ENCODE measurements around the gene PPP1R14D. TPM values are rescaled to one million over a fixed set of nuclear protein-coding genes. Genes with fewer than 3 reads are reported as not detected.

Gene PPP1R14D
- total and polyA plus RNA-seq, 2 of the 8 experiments (the other 6 are each of a cell fraction or from before 2014, with no cell fraction given), result not detected

DNA sequence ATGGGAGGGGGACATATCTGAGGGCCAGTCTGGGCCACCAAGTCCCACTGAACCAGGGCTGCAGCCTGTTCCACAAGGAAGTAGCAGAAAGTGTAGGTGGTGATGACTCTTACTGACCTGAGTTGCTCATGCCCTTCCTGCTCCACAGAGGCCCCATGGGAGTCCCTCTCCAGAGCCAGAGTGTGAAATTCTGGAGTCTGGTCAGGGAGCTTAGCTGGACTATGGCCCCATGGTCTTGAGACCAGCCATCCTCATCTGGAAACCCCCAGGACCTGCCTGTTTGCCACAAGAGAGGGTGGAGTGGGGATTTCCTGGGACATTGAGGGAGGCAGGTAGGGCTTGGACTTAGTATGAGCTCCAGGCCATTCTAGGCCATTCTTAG lies 18.3 kb upstream of the PPP1R14D start:
- Histone ChIP-seq H3K9ac (replicated peaks in 1 of 4; ENCODE audit: extremely low read depth in 1 of 4, low read depth in 3 of 4, low read length in 3 of 4) (peak overlapping the region in 1 of 4 experiments; percentile 33; a peak in 1 of 7 replicates), H3K79me2 (ENCODE audit: control insufficient read depth in 1 of 2, insufficient read depth in 2 of 2, low read length in 2 of 2) (peaks cover 0 to 53% of the 10 kb centered on the region in 2 experiments; a peak in 3 of 4 replicates), H3K27me3 (replicated peaks in 1 of 4; ENCODE audit: control insufficient read depth in 3 of 4, extremely low read depth in 1 of 4, insufficient read depth in 3 of 4, low read length in 3 of 4) (peaks cover 0 to 2% (median 0%) of the 10 kb centered on the region in 4 experiments; a peak in 1 of 7 replicates)
- TF ChIP-seq, protein P1, sequence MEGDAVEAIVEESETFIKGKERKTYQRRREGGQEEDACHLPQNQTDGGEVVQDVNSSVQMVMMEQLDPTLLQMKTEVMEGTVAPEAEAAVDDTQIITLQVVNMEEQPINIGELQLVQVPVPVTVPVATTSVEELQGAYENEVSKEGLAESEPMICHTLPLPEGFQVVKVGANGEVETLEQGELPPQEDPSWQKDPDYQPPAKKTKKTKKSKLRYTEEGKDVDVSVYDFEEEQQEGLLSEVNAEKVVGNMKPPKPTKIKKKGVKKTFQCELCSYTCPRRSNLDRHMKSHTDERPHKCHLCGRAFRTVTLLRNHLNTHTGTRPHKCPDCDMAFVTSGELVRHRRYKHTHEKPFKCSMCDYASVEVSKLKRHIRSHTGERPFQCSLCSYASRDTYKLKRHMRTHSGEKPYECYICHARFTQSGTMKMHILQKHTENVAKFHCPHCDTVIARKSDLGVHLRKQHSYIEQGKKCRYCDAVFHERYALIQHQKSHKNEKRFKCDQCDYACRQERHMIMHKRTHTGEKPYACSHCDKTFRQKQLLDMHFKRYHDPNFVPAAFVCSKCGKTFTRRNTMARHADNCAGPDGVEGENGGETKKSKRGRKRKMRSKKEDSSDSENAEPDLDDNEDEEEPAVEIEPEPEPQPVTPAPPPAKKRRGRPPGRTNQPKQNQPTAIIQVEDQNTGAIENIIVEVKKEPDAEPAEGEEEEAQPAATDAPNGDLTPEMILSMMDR (IDR thresholded peaks at IDR 0.05; ENCODE audit: control extremely low read depth in 1 of 3, insufficient read depth in 1 of 3, low read depth in 1 of 3, low read length in 3 of 3), result no peak
- TF ChIP-seq SP4 (IDR thresholded peaks at IDR 0.05; ENCODE audit: low read length), result no peak
- no peak for TF ChIP-seq ATF3 (IDR thresholded peaks at IDR 0.05; ENCODE audit: insufficient read depth, low read depth, low read length)
- TF ChIP-seq ZNF274 (IDR thresholded peaks at IDR 0.05; ENCODE audit: borderline replicate concordance, extremely low read depth, low read length), result no peak
- TF ChIP-seq YY1 (IDR thresholded peaks at IDR 0.05; ENCODE audit: low read depth, low read length), result no peak
- no peak for TF ChIP-seq JUND (IDR thresholded peaks at IDR 0.05; ENCODE audit: low read length)
- TF ChIP-seq MAFK (IDR thresholded peaks at IDR 0.05; ENCODE audit: low read depth, low read length), result no peak
- TF ChIP-seq SP1 (IDR thresholded peaks at IDR 0.05; ENCODE audit: low read depth, low read length), result no peak
- no peak for TF ChIP-seq SRF (IDR thresholded peaks at IDR 0.05; ENCODE audit: low read depth, low read length)
- no peak for TF ChIP-seq RXRA (IDR thresholded peaks at IDR 0.05; ENCODE audit: insufficient read depth, low read depth, low read length)
- TF ChIP-seq SAP30 (IDR thresholded peaks at IDR 0.05; ENCODE audit: insufficient read depth, insufficient replicate concordance, low read length), result no peak

More for the DNA sequence above, 18.3 kb upstream of the PPP1R14D start:
- no peak overlapping the region; the same call in 1 of the 2 replicates for H3K18ac ChIP-seq (ENCODE audit: extremely low read depth, low read length)
- H2BK20ac ChIP-seq (ENCODE audit: low read length), result no peak overlapping the region
- H3K79me1 ChIP-seq (ENCODE audit: low read depth, low read length), result peaks cover 24% of the 10 kb centered on the region
- peaks cover 3 to 25% (median 5%) of the 10 kb centered on the region in 4 experiments; a peak in 6 of 8 replicates for H3K36me3 ChIP-seq (ENCODE audit: control insufficient read depth in 2 of 4, insufficient read depth in 4 of 4, low read length in 3 of 4)
- peak overlapping the region; percentile 93; the same call in 1 of the 2 replicates for H2AK5ac ChIP-seq (ENCODE audit: low read depth, low read length)
- peak overlapping the region; percentile 36 to 85; a peak in 2 of 4 replicates for H3K4me2 ChIP-seq (ENCODE audit: insufficient read depth in 1 of 2, low read depth in 2 of 2, low read length in 2 of 2)
- no peak overlapping the region for H2BK12ac ChIP-seq (ENCODE audit: low read depth, low read length)
- no peak overlapping the region for H4K5ac ChIP-seq (ENCODE audit: insufficient read length, low read depth, low read length)
- peaks cover 0 to 26% (median 15%) of the 10 kb centered on the region in 4 experiments; a peak in 6 of 7 replicates for H3K4me1 ChIP-seq (replicated peaks in 1 of 4; ENCODE audit: control insufficient read depth in 3 of 4, insufficient read depth in 4 of 4, low read length in 3 of 4)
- no peaks in the 10 kb centered on the region for H3K9me3 ChIP-seq (ENCODE audit: insufficient read depth in 2 of 2, low read depth in 1 of 2, low read length in 1 of 2)
- POLR2A ChIA-PET (ENCODE audit: partially characterized antibody), result interaction anchor here (0.8 to 2.8 kb wide), 11 partner anchors 10 to 95 kb away, joined by 3 to 17 read pairs (median 3); partner anchors contain the start of gene GCHFR
- peak overlapping the region in 1 of 4 experiments; percentile 84; a peak in 2 of 8 replicates for H3K4me3 ChIP-seq (ENCODE audit: extremely low read depth in 1 of 4, insufficient read depth in 2 of 4, low read depth in 3 of 4, low read length in 4 of 4)
- no peak overlapping the region for H4K8ac ChIP-seq (ENCODE audit: extremely low read depth, insufficient read depth, low read length)
- H4K91ac ChIP-seq (replicated peaks; ENCODE audit: insufficient read length, low read length), result no peak overlapping the region
- CTCF ChIA-PET (ENCODE audit: partially characterized antibody), result interaction anchor here (0.6 to 14.5 kb wide), 13 partner anchors 10 to 167 kb away, joined by 3 to 157 read pairs (median 4); partner anchors contain the start of gene VPS18
- no peak overlapping the region for H3K56ac ChIP-seq (replicated peaks; ENCODE audit: insufficient read length, low read depth, low read length)
- no peak overlapping the region for H2BK120ac ChIP-seq (replicated peaks; ENCODE audit: low read depth, low read length)
- H3K4ac ChIP-seq (replicated peaks; ENCODE audit: insufficient read length, low read depth, low read length), result no peak overlapping the region
- no peak for DNase-seq (ENCODE audit: low read depth in 1 of 2, low spot score in 2 of 2)
- H3K27ac ChIP-seq (ENCODE audit: low read depth, low read length), result no peak overlapping the region
- H2BK5ac ChIP-seq (ENCODE audit: low read depth, low read length), result no peak overlapping the region
- H3K23me2 ChIP-seq (ENCODE audit: low read depth, low read length), result peaks cover 13% of the 10 kb centered on the region
- 0 out of 2 replicates have a peak overlapping the region, but pooled peaks have one; percentile 31 for H2BK15ac ChIP-seq (ENCODE audit: low read length)
- no peak overlapping the region for H3K14ac ChIP-seq (ENCODE audit: insufficient read length)
- H3K23ac ChIP-seq (ENCODE audit: insufficient read length), result no peak overlapping the region
- H4K20me1 ChIP-seq (replicated peaks in 1 of 2; ENCODE audit: control insufficient read depth in 1 of 2, insufficient read depth in 2 of 2, low read length in 2 of 2), result peaks cover 7 to 21% of the 10 kb centered on the region in 2 experiments
- no peak overlapping the region for H2AFZ ChIP-seq (ENCODE audit: low read length)
- FAIRE-seq, result no peak
